K562 (cell line): ENCODE data around the gene HSPA4L. TPM values are rescaled to one million over a fixed set of nuclear protein-coding genes. Genes with fewer than 3 reads are reported as not detected.

Experiments used
- ELF1 ChIP-seq: fragments of 200-800 bp; sonication (Bioruptor generic); IDR thresholded peaks from 2 replicates; pipeline ENCODE4 v1.6.1; 2016; ENCODE audit warnings: missing genetic modification characterization, missing compliant biosample characterization
- ESRRA ChIP-seq: fragments of 450-650 bp; IDR thresholded peaks from 2 replicates; pipeline ENCODE4 v1.6.1; 2014; ENCODE audit warnings: low read depth, mild to moderate bottlenecking, moderate library complexity, borderline replicate concordance
- FOXK2 ChIP-seq, 2 experiments: fragments of 450-650 bp; IDR thresholded peaks in 1 of 2; conservative IDR thresholded peaks in 1 of 2; 2 replicates each; pipeline ENCODE4 v1.6.1; 2016; ENCODE audit warnings: low read depth in 2 of 2, mild to moderate bottlenecking in 1 of 2
- MECOM ChIP-seq: fragments of 250-450 bp; sonication (Bioruptor Pico); IDR thresholded peaks from 2 replicates; pipeline ENCODE4 v1.8.0; 2022; ENCODE audit warnings: inconsistent platforms
- MEF2D ChIP-seq: conservative IDR thresholded peaks from 2 replicates; pipeline ENCODE4 v1.6.1; 2016; ENCODE audit warnings: low read depth, missing genetic modification characterization, missing compliant biosample characterization
- NCOR1 ChIP-seq: fragments of 450-650 bp; IDR thresholded peaks from 2 replicates; pipeline ENCODE4 v1.6.1; 2016; ENCODE audit warnings: mild to moderate bottlenecking, moderate library complexity
- TRIM24 ChIP-seq, 2 experiments: fragments of 450-650 bp; IDR thresholded peaks; 2 replicates each; pipeline ENCODE4 v1.6.1; 2016
- ZNF12 ChIP-seq: sonication (generic); formaldehyde crosslinking; IDR thresholded peaks from 2 replicates; pipeline ENCODE4 v1.4.0; 2020; ENCODE audit warnings: mild to moderate bottlenecking, missing genetic modification reagents
- ZNF253 ChIP-seq: fragments of 250-450 bp; sonication (Bioruptor Pico); conservative IDR thresholded peaks from 2 replicates; pipeline ENCODE4 v1.6.1; 2021; ENCODE audit warnings: mild to moderate bottlenecking
- ZNF354B ChIP-seq: fragments of 250-450 bp; sonication (Bioruptor Pico); IDR thresholded peaks from 2 replicates; pipeline ENCODE4 v1.4.0; 2020
- ZNF507 ChIP-seq: conservative IDR thresholded peaks from 2 replicates; pipeline ENCODE4 v1.6.1; 2017; ENCODE audit warnings: missing genetic modification characterization, missing compliant biosample characterization
- ZNF780A ChIP-seq: fragments of 250-450 bp; sonication (Bioruptor Pico); IDR thresholded peaks from 2 replicates; pipeline ENCODE4 v1.5.0; 2021; ENCODE audit warnings: mild to moderate bottlenecking
- polyA plus RNA-seq, 8 experiments: library from polyadenylated mRNA; depleted of rRNA in 4 of 8; stranded (reverse) in 5 of 8; unstranded in 3 of 8; fragments of >200 nt; fragmentation: Nextera tagmentation in 2 of 8; fragmentation: Illumina TruSeq in 1 of 8; extraction: Ambion mirVana in 2 of 8; extraction: Trizol in 1 of 8; gene quantifications; 2 replicates each; pipeline versions ENCODE4 v1.2.1 to v1.2.3, GENCODE V29; 2011 to 2014; ENCODE audit warnings: inconsistent platforms in 1 of 8, missing spikeins in 1 of 8
- total RNA-seq, 7 experiments: library from RNA; depleted of rRNA in 6 of 7; stranded (reverse); fragments of >200 nt in 6 of 7; fragmentation: Illumina TruSeq in 2 of 7; extraction: Trizol in 2 of 7; gene quantifications; 2 replicates each; pipeline versions ENCODE4 v1.2.1 to v1.2.3, GENCODE V29; 2011 to 2021; ENCODE audit warnings: low replicate concordance in 1 of 7
- TF ChIP-seq, protein P1 (sequence below): fragments of 450-650 bp; formaldehyde crosslinking; IDR thresholded peaks from 2 replicates; pipeline ENCODE4 v1.4.0; 2022; ENCODE audit warnings: mild to moderate bottlenecking, moderate library complexity
- TF ChIP-seq, protein P2 (sequence below): fragments of 450-650 bp; IDR thresholded peaks from one replicate; pipeline ENCODE4 v1.6.1; 2018; ENCODE audit warnings: mild to moderate bottlenecking, moderate library complexity; ENCODE audit not compliant: partially characterized antibody
- TF ChIP-seq, protein P3 (sequence below), 2 experiments: fragments of 450-650 bp; formaldehyde crosslinking in 1 of 2; IDR thresholded peaks; 2 replicates each; pipeline versions ENCODE4 v1.4.0 to v1.6.1; 2014 to 2020; ENCODE audit warnings: mild to moderate bottlenecking in 2 of 2, borderline replicate concordance in 1 of 2, low read depth in 1 of 2
- TF ChIP-seq, protein P4 (sequence below): fragments of 450-650 bp; formaldehyde crosslinking; conservative IDR thresholded peaks from 2 replicates; pipeline ENCODE4 v1.4.0; 2022; ENCODE audit warnings: mild to moderate bottlenecking, missing genetic modification characterization

The HSPA4L gene
- total and polyA plus RNA-seq, 9 of the 15 experiments (the other 6 are each of a cell fraction or from before 2014, with no cell fraction given): 12.3 to 37.0 (median 21.7) TPM

DNA sequence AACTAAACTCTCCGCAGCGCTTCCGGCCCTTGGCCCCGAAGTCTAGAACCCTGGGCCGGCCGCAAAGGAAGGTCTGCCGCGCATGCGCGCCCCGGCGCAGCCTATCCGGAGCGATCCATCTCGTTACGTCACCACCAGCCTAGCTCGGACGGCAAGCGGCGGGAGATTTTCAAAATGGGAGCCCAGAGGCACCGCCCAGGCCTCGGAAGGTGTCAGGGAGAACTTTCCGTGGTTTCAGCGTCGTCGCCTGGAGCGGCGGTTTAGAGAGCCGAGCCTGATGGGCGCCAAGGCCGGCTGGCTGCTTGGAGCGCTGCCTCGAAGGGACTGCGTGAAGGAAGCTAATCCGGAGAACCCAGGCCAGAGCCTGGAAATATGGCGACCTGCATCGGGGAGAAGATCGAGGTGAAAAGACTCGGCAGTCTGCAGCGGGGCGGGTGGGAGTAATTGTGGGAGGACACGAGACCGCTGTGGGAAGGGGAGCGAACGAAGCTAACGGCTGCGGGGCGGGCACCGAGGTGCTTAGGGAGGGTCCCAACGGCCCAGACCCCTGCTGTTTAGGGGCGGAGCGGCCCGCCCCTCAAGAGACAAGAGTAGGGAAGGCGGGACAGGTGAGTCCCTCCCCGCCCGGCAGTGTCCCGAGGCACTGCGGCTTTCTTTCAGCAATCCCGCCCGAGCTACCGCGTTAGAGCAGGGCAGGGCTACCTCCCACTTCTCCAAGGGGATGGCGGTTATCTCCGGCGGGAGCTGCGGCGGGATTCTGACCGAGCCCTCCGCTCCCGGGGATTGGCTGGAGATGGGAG, 98.8 kb downstream of the HSPA4L start, which contains the start of gene PLK4 (continued):
- TF ChIP-seq, protein P1, sequence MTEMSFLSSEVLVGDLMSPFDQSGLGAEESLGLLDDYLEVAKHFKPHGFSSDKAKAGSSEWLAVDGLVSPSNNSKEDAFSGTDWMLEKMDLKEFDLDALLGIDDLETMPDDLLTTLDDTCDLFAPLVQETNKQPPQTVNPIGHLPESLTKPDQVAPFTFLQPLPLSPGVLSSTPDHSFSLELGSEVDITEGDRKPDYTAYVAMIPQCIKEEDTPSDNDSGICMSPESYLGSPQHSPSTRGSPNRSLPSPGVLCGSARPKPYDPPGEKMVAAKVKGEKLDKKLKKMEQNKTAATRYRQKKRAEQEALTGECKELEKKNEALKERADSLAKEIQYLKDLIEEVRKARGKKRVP (CRISPR knock-in tag): no peak
- no peak for TF ChIP-seq ZNF354B
- TF ChIP-seq, protein P2, sequence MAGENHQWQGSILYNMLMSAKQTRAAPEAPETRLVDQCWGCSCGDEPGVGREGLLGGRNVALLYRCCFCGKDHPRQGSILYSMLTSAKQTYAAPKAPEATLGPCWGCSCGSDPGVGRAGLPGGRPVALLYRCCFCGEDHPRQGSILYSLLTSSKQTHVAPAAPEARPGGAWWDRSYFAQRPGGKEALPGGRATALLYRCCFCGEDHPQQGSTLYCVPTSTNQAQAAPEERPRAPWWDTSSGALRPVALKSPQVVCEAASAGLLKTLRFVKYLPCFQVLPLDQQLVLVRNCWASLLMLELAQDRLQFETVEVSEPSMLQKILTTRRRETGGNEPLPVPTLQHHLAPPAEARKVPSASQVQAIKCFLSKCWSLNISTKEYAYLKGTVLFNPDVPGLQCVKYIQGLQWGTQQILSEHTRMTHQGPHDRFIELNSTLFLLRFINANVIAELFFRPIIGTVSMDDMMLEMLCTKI: no peak
- TF ChIP-seq ZNF507 (tag): no peak
- TF ChIP-seq FOXK2 (conservative IDR thresholded peaks at IDR 0.05 in 1 of 2, IDR thresholded peaks at IDR 0.05 in 1 of 2; ENCODE audit: low read depth in 2 of 2): no peak
- TF ChIP-seq MECOM: no peak
- 0 out of 4 replicates have a peak, but pooled peaks of 1 of the 2 experiments have one; percentile 8 for TF ChIP-seq TRIM24 (IDR thresholded peaks at IDR 0.05)
- TF ChIP-seq, protein P3, sequence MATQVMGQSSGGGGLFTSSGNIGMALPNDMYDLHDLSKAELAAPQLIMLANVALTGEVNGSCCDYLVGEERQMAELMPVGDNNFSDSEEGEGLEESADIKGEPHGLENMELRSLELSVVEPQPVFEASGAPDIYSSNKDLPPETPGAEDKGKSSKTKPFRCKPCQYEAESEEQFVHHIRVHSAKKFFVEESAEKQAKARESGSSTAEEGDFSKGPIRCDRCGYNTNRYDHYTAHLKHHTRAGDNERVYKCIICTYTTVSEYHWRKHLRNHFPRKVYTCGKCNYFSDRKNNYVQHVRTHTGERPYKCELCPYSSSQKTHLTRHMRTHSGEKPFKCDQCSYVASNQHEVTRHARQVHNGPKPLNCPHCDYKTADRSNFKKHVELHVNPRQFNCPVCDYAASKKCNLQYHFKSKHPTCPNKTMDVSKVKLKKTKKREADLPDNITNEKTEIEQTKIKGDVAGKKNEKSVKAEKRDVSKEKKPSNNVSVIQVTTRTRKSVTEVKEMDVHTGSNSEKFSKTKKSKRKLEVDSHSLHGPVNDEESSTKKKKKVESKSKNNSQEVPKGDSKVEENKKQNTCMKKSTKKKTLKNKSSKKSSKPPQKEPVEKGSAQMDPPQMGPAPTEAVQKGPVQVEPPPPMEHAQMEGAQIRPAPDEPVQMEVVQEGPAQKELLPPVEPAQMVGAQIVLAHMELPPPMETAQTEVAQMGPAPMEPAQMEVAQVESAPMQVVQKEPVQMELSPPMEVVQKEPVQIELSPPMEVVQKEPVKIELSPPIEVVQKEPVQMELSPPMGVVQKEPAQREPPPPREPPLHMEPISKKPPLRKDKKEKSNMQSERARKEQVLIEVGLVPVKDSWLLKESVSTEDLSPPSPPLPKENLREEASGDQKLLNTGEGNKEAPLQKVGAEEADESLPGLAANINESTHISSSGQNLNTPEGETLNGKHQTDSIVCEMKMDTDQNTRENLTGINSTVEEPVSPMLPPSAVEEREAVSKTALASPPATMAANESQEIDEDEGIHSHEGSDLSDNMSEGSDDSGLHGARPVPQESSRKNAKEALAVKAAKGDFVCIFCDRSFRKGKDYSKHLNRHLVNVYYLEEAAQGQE (IDR thresholded peaks at IDR 0.05; ENCODE audit: borderline replicate concordance): no peak
- TF ChIP-seq, protein P3 (CRISPR knock-in tag; IDR thresholded peaks at IDR 0.05; ENCODE audit: low read depth): no peak
- peak; percentile 54; the same call in 1 of the 2 replicates for TF ChIP-seq ZNF12
- no peak for TF ChIP-seq ZNF253 (CRISPR knock-in tag)
- TF ChIP-seq ZNF780A (CRISPR knock-in tag): no peak
- TF ChIP-seq MEF2D: no peak
- TF ChIP-seq NCOR1: no peak
- no peak for TF ChIP-seq ESRRA
- peak; percentile 88 for TF ChIP-seq ELF1 (tag)
- TF ChIP-seq, protein P4, sequence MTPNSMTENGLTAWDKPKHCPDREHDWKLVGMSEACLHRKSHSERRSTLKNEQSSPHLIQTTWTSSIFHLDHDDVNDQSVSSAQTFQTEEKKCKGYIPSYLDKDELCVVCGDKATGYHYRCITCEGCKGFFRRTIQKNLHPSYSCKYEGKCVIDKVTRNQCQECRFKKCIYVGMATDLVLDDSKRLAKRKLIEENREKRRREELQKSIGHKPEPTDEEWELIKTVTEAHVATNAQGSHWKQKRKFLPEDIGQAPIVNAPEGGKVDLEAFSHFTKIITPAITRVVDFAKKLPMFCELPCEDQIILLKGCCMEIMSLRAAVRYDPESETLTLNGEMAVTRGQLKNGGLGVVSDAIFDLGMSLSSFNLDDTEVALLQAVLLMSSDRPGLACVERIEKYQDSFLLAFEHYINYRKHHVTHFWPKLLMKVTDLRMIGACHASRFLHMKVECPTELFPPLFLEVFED (CRISPR knock-in tag): no peak
